Kidney capillary endothelial cell (primary cell): ENCODE results near the gene DMBT1.

Source experiments
- DNase-seq: peaks from one replicate; pipeline ENCODE4 v3.0.0-alpha.2; 2018; ENCODE audit warnings: low spot score

DMBT1 gene

DNA sequence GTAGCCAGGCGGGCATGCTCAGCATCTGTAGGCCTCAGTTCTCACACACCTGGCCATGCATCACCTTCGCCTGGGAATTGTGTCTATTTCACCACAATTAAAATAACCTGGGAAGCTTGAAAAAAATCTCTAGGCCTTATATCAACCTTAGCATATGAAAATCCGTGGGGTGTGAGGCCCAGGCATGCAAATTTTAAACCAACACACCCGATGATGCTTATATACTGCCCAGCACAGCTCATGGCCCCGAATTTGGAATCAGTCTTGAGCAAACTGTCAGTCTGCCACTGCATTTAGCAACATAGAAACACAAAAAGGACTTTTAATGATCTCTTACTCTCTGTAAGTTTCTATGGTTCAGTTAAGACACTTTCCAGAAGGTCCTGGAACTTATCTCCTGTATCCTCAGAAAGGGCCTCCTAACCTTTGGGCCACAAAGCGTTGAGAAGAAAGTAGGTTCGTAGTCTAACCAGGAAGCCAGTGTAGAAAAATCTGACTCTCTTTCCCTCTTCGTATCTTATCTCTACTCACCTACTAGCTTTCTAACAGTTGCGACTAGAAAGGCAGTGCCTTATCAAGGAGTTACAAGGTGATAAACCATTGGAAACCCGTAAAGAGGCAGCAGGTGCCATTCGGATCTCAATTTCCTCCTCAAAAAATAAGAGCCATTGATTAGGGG is 12.0 kb upstream of the DMBT1 start:
- DNase-seq, result no peak

GRCh38 chr10:122549636-122550035 is 10.9 kb upstream of the DMBT1 start:
- no peak for DNase-seq

- no peak for DNase-seq
Observed at GRCh38 chr10:122550427-122550826, 10.1 kb upstream of the DMBT1 start.

- no peak for DNase-seq
Observed at GRCh38 chr10:122550983-122551382, 9.6 kb upstream of the DMBT1 start.

DNA sequence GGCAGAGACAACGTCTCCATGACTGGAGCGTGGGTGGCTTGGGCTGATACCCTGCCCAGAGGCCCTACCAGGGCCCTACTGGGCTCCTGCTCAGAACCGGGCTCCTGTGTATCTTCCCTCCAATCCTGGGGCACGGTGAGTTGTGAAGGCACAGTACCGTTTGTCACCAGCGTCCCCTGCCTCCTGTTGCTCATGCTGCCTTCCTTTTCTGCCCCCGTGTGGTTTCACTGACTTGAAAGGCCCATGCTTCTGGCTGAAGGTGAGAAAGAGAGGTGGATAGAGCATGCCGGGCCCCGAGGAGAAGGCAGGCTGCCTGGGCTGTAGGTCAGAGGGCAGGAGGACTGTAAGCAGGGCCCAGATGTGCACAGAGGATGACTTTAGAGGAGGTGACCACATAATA is 9.1 kb upstream of the DMBT1 start:
- DNase-seq, result no peak

DNA sequence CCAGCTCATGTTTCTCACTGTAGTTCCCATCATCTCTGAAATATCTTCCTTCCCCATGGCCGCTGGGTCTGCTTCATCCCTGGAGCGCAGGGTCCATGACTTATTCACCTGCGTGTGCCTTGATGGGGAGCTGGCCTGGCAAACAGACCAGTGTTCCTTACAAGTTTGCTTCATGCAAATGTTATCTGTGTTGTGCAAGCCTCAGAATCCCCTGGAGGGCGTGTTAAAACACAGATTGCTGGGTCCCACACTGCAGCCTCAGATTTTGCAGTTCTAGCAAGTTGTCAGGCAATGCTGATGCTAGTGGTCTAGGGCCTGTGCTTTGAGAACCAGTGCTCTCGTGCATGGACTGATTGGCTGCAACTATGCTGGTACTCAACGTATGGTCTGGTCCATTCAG is 7.2 kb upstream of the DMBT1 start:
- no peak for DNase-seq

DNA sequence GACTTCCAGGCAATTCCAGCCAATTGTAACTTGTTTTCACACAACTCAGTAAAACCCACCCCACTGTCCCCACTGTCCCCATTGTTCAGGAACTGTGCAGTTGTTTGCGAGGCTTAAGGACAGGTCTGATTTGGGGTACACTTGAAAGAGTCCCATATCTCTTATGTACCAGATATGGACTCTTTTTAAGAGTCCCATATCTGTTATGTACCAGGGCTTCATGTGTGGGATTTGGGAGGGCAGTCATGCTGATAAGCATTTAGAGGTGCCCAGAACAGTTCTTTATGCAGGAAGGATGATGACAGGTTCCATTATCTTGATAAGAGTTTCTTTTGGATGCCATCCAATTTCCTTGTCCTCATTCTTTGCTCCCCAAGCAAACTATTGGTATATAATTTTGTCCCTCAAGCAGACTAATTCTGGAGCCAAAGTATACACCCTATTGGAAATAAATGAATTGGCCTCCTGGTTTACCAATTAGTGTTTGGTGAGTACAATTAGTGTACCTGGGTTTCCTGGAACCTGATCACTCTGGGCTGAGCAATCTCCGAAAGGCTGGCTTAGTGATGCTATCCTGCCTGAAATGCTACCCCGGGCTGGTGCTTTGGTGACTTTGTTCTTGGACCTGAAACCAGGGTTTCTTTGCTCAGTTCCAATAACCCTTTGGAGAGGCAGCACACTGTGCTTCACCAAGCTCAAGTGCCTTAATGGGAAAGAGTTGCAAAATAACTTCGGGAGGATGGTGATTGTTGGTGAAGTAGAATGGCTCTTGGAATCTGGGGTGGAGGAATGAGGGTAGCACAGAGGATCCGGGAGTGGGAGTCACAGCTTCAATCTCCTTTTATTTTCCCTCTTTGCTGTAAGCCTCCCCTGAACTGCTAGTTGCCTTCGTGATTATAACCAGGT is 6.2 kb upstream of the DMBT1 start:
- DNase-seq, result no peak

- DNase-seq, result no peak
Observed at GRCh38 chr10:122555442-122555841, 5.1 kb upstream of the DMBT1 start.

DNA sequence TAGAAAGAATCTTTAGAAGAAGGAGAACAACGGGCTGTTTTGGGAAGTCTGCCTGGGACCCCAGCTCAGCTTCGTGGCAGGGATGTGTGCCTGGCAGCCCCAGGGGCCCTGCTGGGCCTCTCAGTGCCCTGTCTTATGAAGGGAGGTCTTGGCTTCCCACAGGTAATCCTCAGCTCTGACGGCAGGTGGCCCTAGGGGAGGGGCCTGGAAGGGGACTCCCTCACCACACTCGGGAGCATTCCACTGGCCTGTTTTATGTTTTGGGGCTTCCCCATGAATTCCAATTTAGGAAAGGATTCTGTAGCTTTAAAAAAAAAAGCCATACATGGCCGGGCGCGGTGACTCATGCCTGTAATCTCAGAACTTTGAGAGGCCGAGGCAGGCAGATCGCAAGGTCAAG is 3.0 kb upstream of the DMBT1 start:
- DNase-seq, result no peak

- no peak for DNase-seq
Observed at GRCh38 chr10:122558452-122558851, 2.1 kb upstream of the DMBT1 start.

GRCh38 chr10:122559228-122559627 is 1.3 kb upstream of the DMBT1 start:
- no peak for DNase-seq

- DNase-seq, result no peak
Observed at GRCh38 chr10:122561212-122561611, 658 bp downstream of the DMBT1 start.

GRCh38 chr10:122561792-122562191 is 1.2 kb downstream of the DMBT1 start:
- DNase-seq, result no peak

DNA sequence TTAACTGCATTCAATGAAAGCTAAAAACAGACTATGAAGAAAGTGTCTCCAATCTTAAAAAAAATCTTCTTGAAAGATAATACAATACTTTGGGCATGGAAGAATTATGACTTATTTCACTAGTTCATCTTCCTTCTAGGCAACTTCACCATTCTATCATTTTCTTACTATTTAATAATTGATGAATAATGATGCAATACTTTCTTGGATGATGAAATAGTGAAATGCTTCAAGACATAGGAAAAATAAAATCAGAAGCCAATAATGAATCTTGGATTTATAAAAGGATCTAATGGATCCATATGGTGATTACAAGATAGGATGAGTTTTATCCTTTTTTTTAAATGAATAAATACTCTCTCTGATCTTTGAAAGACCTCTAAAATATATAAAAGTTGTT is 4.4 kb downstream of the DMBT1 start:
- no peak for DNase-seq

- peak; percentile 75 for DNase-seq
Observed at GRCh38 chr10:122565766-122566206, 5.2 kb downstream of the DMBT1 start.

- no peak for DNase-seq
Observed at GRCh38 chr10:122566632-122567031, 6.1 kb downstream of the DMBT1 start.

DNA sequence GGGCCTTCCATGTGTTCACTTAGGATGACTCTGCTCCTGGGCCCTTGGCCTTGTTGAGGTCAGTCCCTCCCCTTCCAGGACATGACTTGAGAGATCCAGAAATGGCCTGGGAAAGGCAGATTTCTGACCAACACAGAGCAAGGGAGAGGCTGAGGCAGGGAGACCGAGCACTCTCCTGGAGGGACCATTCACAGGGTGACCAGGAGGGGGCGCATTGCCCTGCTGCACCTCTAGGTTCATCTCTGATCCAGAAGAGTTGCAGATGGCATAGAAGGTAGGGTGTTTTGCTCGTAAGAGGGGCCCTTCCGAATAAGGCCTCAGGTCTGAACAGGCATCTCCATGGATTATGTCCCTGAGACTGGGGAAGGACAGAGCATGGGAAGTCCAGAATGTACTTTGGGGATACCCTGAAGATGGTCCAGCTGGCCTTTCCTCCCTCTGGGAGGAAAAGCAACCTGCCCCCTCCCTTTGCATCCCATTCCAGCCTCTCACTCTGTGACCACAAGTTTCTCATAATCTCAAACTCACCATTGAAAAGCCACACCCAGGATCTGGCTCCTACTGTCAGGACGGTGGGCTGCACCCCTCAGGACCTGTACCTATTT is 6.6 kb downstream of the DMBT1 start:
- DNase-seq, result peak; percentile 27

GRCh38 chr10:122568551-122568950 is 8.0 kb downstream of the DMBT1 start:
- no peak for DNase-seq

GRCh38 chr10:122570920-122571319 is 10.4 kb downstream of the DMBT1 start:
- no peak for DNase-seq

DNA sequence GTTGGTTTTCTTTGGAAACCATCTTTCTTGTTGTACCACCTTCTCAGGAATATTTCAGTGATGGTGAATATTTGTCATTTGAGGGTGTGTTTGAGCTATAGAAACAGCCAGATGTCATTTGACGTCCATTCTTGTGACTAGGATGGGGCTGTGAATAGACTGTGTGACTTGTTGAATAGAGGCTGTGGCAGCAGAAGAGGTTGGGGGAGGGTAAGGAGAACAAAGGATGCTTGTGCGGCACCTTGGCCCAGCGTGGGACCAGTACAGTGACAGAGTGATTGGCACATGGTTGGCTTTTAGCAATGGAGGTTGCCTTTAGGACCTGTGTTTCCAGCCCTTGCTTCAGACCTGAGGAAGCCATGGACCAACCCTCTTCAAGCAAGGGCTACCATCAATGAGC is 11.3 kb downstream of the DMBT1 start:
- DNase-seq, result no peak

DNA sequence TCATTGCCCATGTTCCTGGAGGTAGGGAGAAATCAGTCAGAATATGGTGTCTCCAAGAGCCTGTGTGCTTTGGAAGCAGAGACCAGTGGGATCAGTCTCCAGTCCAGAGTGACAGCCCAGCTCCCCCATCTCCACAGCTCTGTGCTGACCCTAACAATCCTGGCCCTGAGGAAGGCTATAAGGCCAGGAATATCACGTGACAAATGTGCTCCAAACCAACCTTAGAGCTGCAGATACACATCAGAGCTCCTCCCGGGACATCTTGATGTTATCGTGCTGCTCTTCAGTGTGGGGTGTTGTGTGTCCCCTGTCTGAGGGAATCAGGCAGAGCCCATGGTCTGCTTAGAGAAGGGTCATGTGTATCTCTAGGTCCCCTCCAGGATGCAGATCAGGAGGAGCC is 15.2 kb downstream of the DMBT1 start:
- DNase-seq, result no peak

DNA sequence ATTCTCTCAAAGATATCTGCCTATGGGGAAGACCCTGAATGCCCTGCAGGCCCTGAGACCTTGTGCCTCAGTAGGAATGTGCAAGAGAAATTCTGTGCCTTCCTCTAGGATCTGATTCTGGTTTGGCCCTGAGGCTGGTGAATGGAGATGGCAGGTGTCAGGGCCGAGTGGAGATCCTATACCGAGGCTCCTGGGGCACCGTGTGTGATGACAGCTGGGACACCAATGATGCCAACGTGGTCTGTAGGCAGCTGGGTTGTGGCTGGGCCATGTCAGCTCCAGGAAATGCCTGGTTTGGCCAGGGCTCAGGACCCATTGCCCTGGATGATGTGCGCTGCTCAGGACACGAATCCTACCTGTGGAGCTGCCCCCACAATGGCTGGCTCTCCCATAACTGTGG is 15.7 kb downstream of the DMBT1 start:
- DNase-seq, result no peak

DNA sequence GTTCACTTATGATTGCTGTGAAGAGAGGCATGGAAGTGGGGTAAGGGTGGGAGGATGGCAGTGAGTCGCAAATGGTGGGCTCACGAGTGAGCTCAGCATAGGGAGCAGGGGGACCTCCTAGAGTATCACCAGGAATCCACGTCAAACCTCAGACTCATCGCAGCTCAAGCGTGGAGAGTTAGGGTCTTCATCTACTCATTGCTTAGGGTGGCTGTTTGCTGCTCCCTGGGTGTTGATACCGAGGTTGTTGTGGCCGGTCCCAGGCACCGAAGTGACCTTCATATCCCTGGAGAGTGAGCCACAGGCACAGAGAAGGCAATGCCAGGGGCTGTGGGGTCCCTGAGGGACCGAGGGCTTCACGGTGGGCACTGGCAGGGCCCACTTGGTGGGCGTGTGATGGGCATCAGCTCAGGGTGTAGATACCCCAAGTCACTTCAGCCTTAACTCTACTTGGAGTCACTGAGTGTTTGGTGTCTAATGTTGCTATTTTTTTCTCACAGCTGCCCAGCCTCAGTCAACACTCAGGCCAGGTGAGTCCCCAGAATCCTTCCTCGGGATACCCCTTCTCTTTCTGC is 16.8 kb downstream of the DMBT1 start:
- no peak for DNase-seq
